Glutamatergic neuron (in vitro differentiated cells): ENCODE results near the gene URGCP. TPM values are rescaled to one million over a fixed set of nuclear protein-coding genes. Genes with fewer than 3 reads are reported as not detected.

Experiments used
- DNase-seq: peaks from one replicate; pipeline ENCODE4 v3.0.0; 2022
- H3K27ac Mint-ChIP-seq: one replicate; pipeline ENCODE4 v1.8.0; 2020; ENCODE audit warnings: mild to moderate bottlenecking, mixed read lengths, inconsistent platforms; ENCODE audit not compliant: unreplicated experiment
- H3K27me3 Mint-ChIP-seq: one replicate; pipeline ENCODE4 v1.8.0; 2020; ENCODE audit warnings: mild to moderate bottlenecking, moderate library complexity, mixed read lengths, inconsistent platforms; ENCODE audit not compliant: unreplicated experiment
- H3K36me3 Mint-ChIP-seq: one replicate; pipeline ENCODE4 v1.8.0; 2020; ENCODE audit warnings: mild to moderate bottlenecking, mixed read lengths, inconsistent platforms; ENCODE audit not compliant: unreplicated experiment
- H3K4me1 Mint-ChIP-seq: one replicate; pipeline ENCODE4 v1.8.0; 2020; ENCODE audit warnings: mild to moderate bottlenecking, low read depth, mixed read lengths, inconsistent platforms; ENCODE audit not compliant: unreplicated experiment
- H3K4me3 Mint-ChIP-seq: one replicate; pipeline ENCODE4 v1.8.0; 2020; ENCODE audit warnings: mild to moderate bottlenecking, mixed read lengths, inconsistent platforms; ENCODE audit not compliant: unreplicated experiment
- H3K9me3 Mint-ChIP-seq: one replicate; pipeline ENCODE4 v1.8.0; 2020; ENCODE audit warnings: mild to moderate bottlenecking, moderate library complexity, mixed read lengths, inconsistent platforms; ENCODE audit not compliant: unreplicated experiment
- total RNA-seq: library from RNA; stranded (reverse); fragmentation: NEBNext Ultra II Directional; extraction: Animal tissue kit (Norgen Biotek cat#: 25700); gene quantifications from one replicate; pipeline ENCODE4 v1.2.1, GENCODE V29; 2021; ENCODE audit not compliant: unreplicated experiment
- TF ChIP-seq, protein P1 (sequence below): fragments of 200-600 bp; sonication (generic); IDR thresholded peaks from one replicate; pipeline ENCODE4 v1.5.0; 2021; ENCODE audit not compliant: partially characterized antibody, unreplicated experiment

Gene URGCP
- total RNA-seq, 1 donor from 2014 or later = 17.8 TPM

GRCh38 chr7:43864126-43864525 lies 42.3 kb downstream of the URGCP start:
- Mint-ChIP-seq H3K36me3 (peaks cover 4% of the 10 kb centered on the region), H3K27ac (no peak overlapping the region), H3K4me3 (no peak overlapping the region), H3K4me1 (peaks cover 4% of the 10 kb centered on the region), H3K27me3 (peaks cover 6% of the 10 kb centered on the region), H3K9me3 (peaks cover 4% of the 10 kb centered on the region)
- TF ChIP-seq, protein P1, sequence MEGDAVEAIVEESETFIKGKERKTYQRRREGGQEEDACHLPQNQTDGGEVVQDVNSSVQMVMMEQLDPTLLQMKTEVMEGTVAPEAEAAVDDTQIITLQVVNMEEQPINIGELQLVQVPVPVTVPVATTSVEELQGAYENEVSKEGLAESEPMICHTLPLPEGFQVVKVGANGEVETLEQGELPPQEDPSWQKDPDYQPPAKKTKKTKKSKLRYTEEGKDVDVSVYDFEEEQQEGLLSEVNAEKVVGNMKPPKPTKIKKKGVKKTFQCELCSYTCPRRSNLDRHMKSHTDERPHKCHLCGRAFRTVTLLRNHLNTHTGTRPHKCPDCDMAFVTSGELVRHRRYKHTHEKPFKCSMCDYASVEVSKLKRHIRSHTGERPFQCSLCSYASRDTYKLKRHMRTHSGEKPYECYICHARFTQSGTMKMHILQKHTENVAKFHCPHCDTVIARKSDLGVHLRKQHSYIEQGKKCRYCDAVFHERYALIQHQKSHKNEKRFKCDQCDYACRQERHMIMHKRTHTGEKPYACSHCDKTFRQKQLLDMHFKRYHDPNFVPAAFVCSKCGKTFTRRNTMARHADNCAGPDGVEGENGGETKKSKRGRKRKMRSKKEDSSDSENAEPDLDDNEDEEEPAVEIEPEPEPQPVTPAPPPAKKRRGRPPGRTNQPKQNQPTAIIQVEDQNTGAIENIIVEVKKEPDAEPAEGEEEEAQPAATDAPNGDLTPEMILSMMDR = no peak
- no peak for DNase-seq

DNA sequence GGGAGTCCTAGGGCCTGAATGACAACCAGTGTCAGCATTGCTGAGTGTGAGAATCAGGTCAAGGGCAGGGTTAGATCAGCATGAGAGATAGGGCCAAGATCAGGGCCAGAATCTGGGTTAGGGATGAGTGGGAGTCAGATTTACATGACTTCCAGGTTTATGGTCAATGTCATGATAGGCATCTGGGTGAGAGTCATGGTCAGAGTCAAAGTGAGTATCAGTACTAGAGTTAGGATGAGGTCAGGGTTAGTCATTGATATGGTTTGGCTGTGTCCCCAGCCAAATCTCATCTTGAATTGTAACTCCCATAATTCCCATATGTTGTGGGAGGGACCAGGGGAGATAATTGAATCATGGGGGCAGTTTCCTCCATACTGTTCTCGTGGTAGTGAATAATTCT lies 49.4 kb downstream of the URGCP start:
- Mint-ChIP-seq H3K4me1 (no peaks in the 10 kb centered on the region), H3K27me3 (peaks cover 3% of the 10 kb centered on the region), H3K27ac (no peak overlapping the region), H3K4me3 (no peak overlapping the region), H3K36me3 (peaks cover 4% of the 10 kb centered on the region), H3K9me3 (peaks cover 4% of the 10 kb centered on the region)
- no peak for DNase-seq
- TF ChIP-seq, protein P1 = no peak

- no peak for DNase-seq
- Mint-ChIP-seq H3K27ac (no peak overlapping the region), H3K9me3 (peaks cover 4% of the 10 kb centered on the region), H3K4me1 (no peaks in the 10 kb centered on the region), H3K4me3 (no peak overlapping the region), H3K27me3 (peaks cover 3% of the 10 kb centered on the region), H3K36me3 (peaks cover 4% of the 10 kb centered on the region)
- TF ChIP-seq, protein P1 = no peak
These were observed 50.1 kb downstream of the URGCP start for GRCh38 chr7:43856316-43856715.

DNA sequence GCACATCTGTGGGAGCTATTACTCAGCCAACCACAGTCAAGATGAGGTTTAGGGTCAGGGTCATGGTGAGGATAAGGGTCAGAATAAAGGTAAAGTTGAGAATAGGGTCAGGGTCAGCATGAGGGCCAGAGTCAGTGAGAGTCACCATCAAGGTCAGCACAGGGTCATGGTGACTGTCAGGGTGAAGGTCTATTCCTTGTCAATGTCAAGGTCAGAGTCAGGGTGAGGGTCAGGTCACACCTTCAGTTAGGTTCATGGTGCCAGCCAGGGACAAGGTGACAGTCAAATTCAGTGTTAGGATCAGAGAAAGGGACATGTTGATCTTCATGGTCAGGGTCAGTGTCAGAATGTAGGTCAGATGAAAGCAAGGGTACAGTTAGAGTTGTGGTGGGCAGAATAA lies 51.2 kb downstream of the URGCP start:
- H3K27me3 Mint-ChIP-seq = peaks cover 3% of the 10 kb centered on the region
- H3K4me1 Mint-ChIP-seq = no peaks in the 10 kb centered on the region
- H3K36me3 Mint-ChIP-seq = peaks cover 4% of the 10 kb centered on the region
- TF ChIP-seq, protein P1 = no peak
- H3K4me3 Mint-ChIP-seq = no peak overlapping the region
- no peak for DNase-seq
- peaks cover 4% of the 10 kb centered on the region for H3K9me3 Mint-ChIP-seq
- no peak overlapping the region for H3K27ac Mint-ChIP-seq

GRCh38 chr7:43851805-43852204 lies 54.6 kb downstream of the URGCP start:
- H3K27me3 Mint-ChIP-seq = peaks cover 3% of the 10 kb centered on the region
- TF ChIP-seq, protein P1 = no peak

More at GRCh38 chr7:43851805-43852204, 54.6 kb downstream of the URGCP start:
- DNase-seq = no peak
- no peak overlapping the region for H3K4me3 Mint-ChIP-seq
- no peaks in the 10 kb centered on the region for H3K4me1 Mint-ChIP-seq
- H3K36me3 Mint-ChIP-seq = no peaks in the 10 kb centered on the region
- peaks cover 4% of the 10 kb centered on the region for H3K9me3 Mint-ChIP-seq
- no peak overlapping the region for H3K27ac Mint-ChIP-seq
